ENCODE results near the gene OR52D1. TPM values are rescaled to one million over a fixed set of nuclear protein-coding genes. Genes with fewer than 3 reads are reported as not detected.

Gene OR52D1
- total RNA-seq, 2 experiments from 2014 or later = not detected

DNA sequence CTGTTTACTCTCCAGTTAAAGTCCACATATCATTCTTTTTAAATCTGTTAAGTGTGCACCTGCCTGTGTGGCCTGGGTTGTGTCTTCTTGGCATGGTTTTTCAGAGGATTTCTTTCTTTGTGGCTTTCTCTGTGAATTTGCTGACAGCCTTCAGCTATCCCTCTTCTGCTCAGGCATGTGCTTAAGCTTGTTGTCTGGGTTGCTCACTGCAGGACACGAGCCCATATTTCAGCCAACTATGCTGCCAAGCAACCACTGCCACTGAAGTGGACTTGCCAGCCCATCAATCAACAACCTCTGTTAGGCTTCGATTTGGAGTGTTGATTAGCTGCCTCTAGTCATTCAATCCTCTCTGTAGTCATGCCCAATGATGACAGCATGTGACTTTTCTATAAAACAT lies 21.0 kb upstream of the OR52D1 start:
- peaks cover 35% of the 10 kb centered on the region for H3K27me3 Mint-ChIP-seq
- H3K9me3 ChIP-seq (ENCODE audit: control insufficient read depth in 1 of 2, insufficient read depth in 1 of 2, low read length in 2 of 2) = no peaks in the 10 kb centered on the region
- no peak overlapping the region for H3K4me3 Mint-ChIP-seq
- TF ChIP-seq CTCF (IDR thresholded peaks at IDR 0.05) = no peak
- DNase-seq (no peak), ATAC-seq (ENCODE audit: poor library complexity) (no peak)
- CTCF ChIA-PET = no interaction called here
- no peaks in the 10 kb centered on the region for H3K4me1 Mint-ChIP-seq (ENCODE audit: low read depth)
- no peaks in the 10 kb centered on the region for H3K4me1 ChIP-seq (ENCODE audit: insufficient read depth, low read length)
- H3K27me3 ChIP-seq (ENCODE audit: control insufficient read depth in 1 of 2, insufficient read depth in 2 of 2, low read length in 2 of 2) = peaks cover 2 to 7% of the 10 kb centered on the region in 2 experiments
- H3K4me3 ChIP-seq (ENCODE audit: low read length) = no peak overlapping the region
- no peaks in the 10 kb centered on the region for H3K36me3 Mint-ChIP-seq (ENCODE audit: low read depth)
- H3K27ac ChIP-seq (ENCODE audit: low read depth in 1 of 2, low read length in 2 of 2) = no peak overlapping the region
- no peak overlapping the region for H3K27ac Mint-ChIP-seq
- H3K9me3 Mint-ChIP-seq = no peaks in the 10 kb centered on the region
- intact Hi-C loops (cut with DNase I, micrococcal nuclease) = no loop called here
- POLR2A ChIA-PET = no interaction called here
- H3K36me3 ChIP-seq (ENCODE audit: insufficient read depth, low read length) = no peaks in the 10 kb centered on the region

GRCh38 chr11:5473921-5474320 lies 14.6 kb upstream of the OR52D1 start:
- intact Hi-C loops (cut with DNase I, micrococcal nuclease) = no loop called here
- no peak for TF ChIP-seq CTCF (IDR thresholded peaks at IDR 0.05)
- Mint-ChIP-seq H3K27me3 (peaks cover 49% of the 10 kb centered on the region), H3K4me3 (no peak overlapping the region), H3K4me1 (ENCODE audit: low read depth) (no peaks in the 10 kb centered on the region), H3K27ac (no peak overlapping the region), H3K9me3 (no peaks in the 10 kb centered on the region), H3K36me3 (ENCODE audit: low read depth) (no peaks in the 10 kb centered on the region)
- POLR2A ChIA-PET = no interaction called here
- no peak overlapping the region for H3K27ac ChIP-seq (ENCODE audit: low read depth in 1 of 2, low read length in 2 of 2)
- no peaks in the 10 kb centered on the region for H3K36me3 ChIP-seq (ENCODE audit: insufficient read depth, low read length)
- H3K9me3 ChIP-seq (ENCODE audit: control insufficient read depth in 1 of 2, insufficient read depth in 1 of 2, low read length in 2 of 2) = no peaks in the 10 kb centered on the region
- no peak for ATAC-seq (ENCODE audit: poor library complexity)
- no peaks in the 10 kb centered on the region for H3K4me1 ChIP-seq (ENCODE audit: insufficient read depth, low read length)
- H3K27me3 ChIP-seq (ENCODE audit: control insufficient read depth in 1 of 2, insufficient read depth in 2 of 2, low read length in 2 of 2) = peaks cover 5 to 7% of the 10 kb centered on the region in 2 experiments
- CTCF ChIA-PET = no interaction called here
- no peak for DNase-seq
- no peak overlapping the region for H3K4me3 ChIP-seq (ENCODE audit: low read length)

DNA sequence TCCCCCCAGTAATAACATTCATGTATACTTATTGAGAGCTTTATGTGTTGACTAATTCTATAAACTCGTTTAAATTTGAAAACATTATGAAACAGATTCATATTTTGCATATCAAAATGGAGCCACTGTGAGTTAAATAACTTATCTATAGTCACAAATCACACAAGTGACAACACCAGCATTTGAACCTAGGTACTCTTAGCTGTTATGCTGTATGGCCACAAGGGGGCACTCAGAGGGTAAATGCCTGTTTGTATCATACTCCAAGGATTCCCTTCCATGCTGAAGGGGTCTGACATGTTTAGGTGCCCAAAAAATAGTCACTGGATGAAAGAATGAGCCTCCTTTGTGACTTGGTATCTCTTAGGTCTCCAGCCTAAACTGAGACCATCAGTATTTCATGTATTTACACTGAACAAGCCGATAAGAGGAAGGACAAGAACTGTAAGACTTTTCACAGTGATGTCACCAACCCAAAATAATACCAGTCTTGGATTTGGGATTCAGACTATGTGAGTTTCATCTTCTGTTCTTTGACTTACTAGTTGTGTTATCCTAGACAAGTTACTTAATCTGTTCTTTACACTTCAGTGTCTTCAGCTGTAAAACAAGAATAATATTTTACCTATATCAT lies 12.2 kb upstream of the OR52D1 start:
- Mint-ChIP-seq H3K27ac (no peak overlapping the region), H3K9me3 (no peaks in the 10 kb centered on the region), H3K4me1 (ENCODE audit: low read depth) (no peaks in the 10 kb centered on the region), H3K27me3 (peaks cover 33% of the 10 kb centered on the region), H3K36me3 (ENCODE audit: low read depth) (no peaks in the 10 kb centered on the region), H3K4me3 (no peak overlapping the region)
- Histone ChIP-seq H3K27ac (ENCODE audit: low read depth in 1 of 2, low read length in 2 of 2) (no peak overlapping the region), H3K4me3 (ENCODE audit: low read length) (no peak overlapping the region), H3K4me1 (ENCODE audit: insufficient read depth, low read length) (no peaks in the 10 kb centered on the region), H3K9me3 (ENCODE audit: control insufficient read depth in 1 of 2, insufficient read depth in 1 of 2, low read length in 2 of 2) (no peaks in the 10 kb centered on the region), H3K27me3 (ENCODE audit: control insufficient read depth in 1 of 2, insufficient read depth in 2 of 2, low read length in 2 of 2) (peaks cover 5 to 7% of the 10 kb centered on the region in 2 experiments), H3K36me3 (ENCODE audit: insufficient read depth, low read length) (no peaks in the 10 kb centered on the region)
- ChIA-PET CTCF (interaction anchor here (1.4 kb wide), 1 partner anchor 415 kb away, joined by 7 read pairs; no protein-coding TSS in a partner anchor), POLR2A (no interaction called here)
- DNase-seq (peak in 13 of 14 experiments; percentile 2 to 64 (median 7)), ATAC-seq (ENCODE audit: poor library complexity) (no peak)
- intact Hi-C loops (cut with DNase I, micrococcal nuclease) = loop anchor here (1.0 to 5.0 kb wide), 4 partner anchors 206 to 876 kb away; partner anchors contain the start of genes OR52E5 (in 1 of the 2) and OR52N2 (in 1 of the 2)
- peak; percentile 73 for TF ChIP-seq CTCF (IDR thresholded peaks at IDR 0.05)
